SH-SY5Y (cell line): ENCODE measurements around the gene TMEM250.

Experiments used
- GATA2 ChIP-seq: IDR thresholded peaks from 2 replicates; pipeline ENCODE4 v1.6.1; 2011; ENCODE audit warnings: mild to moderate bottlenecking, low read depth, low read length
- GATA3 ChIP-seq: IDR thresholded peaks from 2 replicates; pipeline ENCODE4 v1.6.1; 2011; ENCODE audit warnings: low read depth, mild to moderate bottlenecking, low read length, moderate library complexity

DNA sequence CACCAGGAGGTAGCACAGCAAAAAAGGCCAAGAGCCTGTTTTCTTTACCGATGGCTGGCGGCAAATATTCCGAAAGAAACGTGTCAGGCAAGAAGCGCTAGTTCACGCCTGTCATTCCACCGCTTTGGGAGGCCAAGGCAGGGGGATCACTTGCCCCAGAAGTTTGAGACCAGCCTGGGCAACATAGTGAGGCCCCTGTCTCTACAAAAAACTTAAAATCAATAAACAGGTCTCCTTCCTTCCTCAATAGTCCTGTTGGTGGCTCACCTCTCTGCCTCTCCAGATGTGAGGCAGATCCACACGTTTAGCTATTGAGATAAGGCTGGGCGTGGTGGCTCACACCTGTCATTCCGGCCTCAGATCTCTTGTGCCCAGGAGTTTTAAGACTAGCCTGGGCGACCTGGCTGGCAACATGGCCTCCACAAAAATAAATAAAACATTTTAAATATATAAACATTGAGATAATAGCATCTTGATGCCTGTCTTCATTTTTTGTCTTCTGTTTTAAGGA is 1.3 kb upstream of the TMEM250 start:
- TF ChIP-seq GATA3, result no peak
- no peak for TF ChIP-seq GATA2
